Measurements from ENCODE around the gene KLHL17.
"Not testable (repeated sequence)": the region's sequence is repeated elsewhere in the genome, so short reads cannot be mapped to it uniquely, and the experiment has no call there.

Gene KLHL17

DNA sequence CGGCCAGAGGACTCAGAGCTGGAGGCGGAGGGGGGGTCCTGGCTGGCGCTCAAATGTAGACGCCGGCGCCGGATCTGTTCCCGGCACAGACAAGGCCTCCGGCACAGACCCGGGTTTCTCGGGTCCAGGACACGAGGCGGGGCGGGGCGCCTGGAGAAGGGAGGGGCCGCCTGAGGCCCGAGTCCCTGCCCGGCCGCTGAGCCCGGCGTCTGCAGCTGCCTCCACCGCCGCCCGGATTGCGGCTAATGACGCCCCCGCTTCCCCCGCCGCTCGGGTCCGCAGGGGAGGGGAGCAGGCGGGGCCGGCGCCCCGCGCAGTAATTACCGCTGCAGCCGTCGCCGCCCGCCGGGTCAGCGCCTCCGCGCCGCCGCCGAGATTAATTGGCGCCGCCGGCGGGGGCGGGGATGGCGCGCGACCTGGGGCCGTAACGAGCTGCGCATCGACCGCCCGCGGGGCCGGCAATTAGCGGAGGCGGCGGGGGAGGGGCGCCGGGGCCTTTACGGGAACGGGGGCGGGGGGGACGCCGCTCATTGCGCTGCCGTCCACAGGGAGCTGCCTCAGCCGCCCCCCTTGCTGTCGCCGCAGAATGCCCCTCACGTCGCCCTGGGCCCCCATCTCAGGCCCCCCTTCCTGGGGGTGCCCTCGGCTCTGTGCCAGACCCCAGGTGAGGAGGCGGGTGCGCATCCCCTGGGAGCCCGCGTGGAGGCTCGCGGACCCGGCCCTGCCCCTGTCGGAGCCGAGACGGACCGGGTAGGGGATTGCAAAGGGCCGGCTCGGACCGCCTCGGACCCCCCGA, 18.6 kb upstream of the KLHL17 start:
- Histone ChIP-seq H3K4me1 (ENCODE audit: control insufficient read depth, insufficient read depth, low read length) (peaks cover 36% of the 10 kb centered on the region), H3K27me3 (ENCODE audit: control insufficient read depth, insufficient read depth, low read length) (peaks cover 52% of the 10 kb centered on the region), H3K36me3 (ENCODE audit: control insufficient read depth, insufficient read depth, low read length) (no peaks in the 10 kb centered on the region), H3K9me3 (ENCODE audit: control insufficient read depth, low read length) (no peaks in the 10 kb centered on the region), H3K4me3 (ENCODE audit: low read length) (no peak overlapping the region), H3K9ac (ENCODE audit: low read length) (no peak overlapping the region)

DNA sequence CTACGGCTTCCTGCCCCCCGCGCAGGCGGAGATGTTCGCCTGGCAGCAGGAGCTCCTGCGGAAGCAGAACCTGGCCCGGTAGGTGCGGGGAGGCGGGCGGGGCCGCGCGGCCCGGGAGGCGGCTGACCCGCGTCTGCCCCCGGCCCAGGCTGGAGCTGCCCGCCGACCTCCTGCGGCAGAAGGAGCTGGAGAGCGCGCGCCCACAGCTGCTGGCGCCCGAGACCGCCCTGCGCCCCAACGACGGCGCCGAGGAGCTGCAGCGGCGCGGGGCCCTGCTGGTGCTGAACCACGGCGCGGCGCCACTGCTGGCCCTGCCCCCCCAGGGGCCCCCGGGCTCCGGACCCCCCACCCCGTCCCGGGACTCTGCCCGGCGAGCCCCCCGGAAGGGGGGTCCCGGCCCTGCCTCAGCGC, 18.0 kb upstream of the KLHL17 start:
- H3K4me3 ChIP-seq (ENCODE audit: low read length) = no peak overlapping the region
- H3K27me3 ChIP-seq (ENCODE audit: control insufficient read depth, insufficient read depth, low read length) = peaks cover 49% of the 10 kb centered on the region
- no peak overlapping the region for H3K9ac ChIP-seq (ENCODE audit: low read length)
- peaks cover 5% of the 10 kb centered on the region for H3K36me3 ChIP-seq (ENCODE audit: control insufficient read depth, insufficient read depth, low read length)
- peaks cover 36% of the 10 kb centered on the region for H3K4me1 ChIP-seq (ENCODE audit: control insufficient read depth, insufficient read depth, low read length)
- no peaks in the 10 kb centered on the region for H3K9me3 ChIP-seq (ENCODE audit: control insufficient read depth, low read length)

- H3K36me3 ChIP-seq (ENCODE audit: control insufficient read depth, insufficient read depth, low read length) = peaks cover 11% of the 10 kb centered on the region
- no peaks in the 10 kb centered on the region for H3K9me3 ChIP-seq (ENCODE audit: control insufficient read depth, low read length)
- H3K4me3 ChIP-seq (ENCODE audit: low read length) = no peak overlapping the region
- H3K9ac ChIP-seq (ENCODE audit: low read length) = no peak overlapping the region
- H3K4me1 ChIP-seq (ENCODE audit: control insufficient read depth, insufficient read depth, low read length) = peaks cover 33% of the 10 kb centered on the region
- H3K27me3 ChIP-seq (ENCODE audit: control insufficient read depth, insufficient read depth, low read length) = peaks cover 46% of the 10 kb centered on the region
Observed at GRCh38 chr1:942864-943533, 17.4 kb upstream of the KLHL17 start.

DNA sequence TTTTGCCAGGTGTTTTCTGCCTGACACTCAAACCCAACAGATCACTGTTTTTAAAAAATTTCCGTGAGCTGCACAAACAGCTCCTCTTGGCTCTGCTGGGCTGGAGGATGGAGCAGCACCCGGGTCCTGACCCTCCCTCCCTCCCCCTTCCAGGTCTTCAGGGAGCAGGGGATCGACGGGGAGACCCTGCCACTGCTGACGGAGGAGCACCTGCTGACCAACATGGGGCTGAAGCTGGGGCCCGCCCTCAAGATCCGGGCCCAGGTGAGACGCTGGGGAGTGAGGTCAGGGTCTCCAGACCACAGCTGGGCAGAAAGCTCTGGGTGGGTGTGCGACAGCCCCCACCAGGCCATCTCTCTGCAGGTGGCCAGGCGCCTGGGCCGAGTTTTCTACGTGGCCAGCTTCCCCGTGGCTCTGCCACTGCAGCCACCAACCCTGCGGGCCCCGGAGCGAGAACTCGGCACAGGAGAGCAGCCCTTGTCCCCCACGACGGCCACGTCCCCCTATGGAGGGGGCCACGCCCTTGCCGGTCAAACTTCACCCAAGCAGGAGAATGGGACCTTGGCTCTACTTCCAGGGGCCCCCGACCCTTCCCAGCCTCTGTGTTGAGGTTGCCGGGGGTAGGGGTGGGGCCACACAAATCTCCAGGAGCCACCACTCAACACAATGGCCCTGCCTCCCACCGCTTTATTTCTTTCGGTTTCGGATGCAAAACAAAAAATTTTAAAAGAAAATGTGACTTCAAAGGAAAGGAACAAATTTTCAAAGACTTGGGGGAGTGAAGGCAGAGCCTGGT, 16.6 kb upstream of the KLHL17 start:
- H3K4me1 ChIP-seq (ENCODE audit: control insufficient read depth, insufficient read depth, low read length) = peaks cover 33% of the 10 kb centered on the region
- no peak overlapping the region for H3K9ac ChIP-seq (ENCODE audit: low read length)
- no peaks in the 10 kb centered on the region for H3K9me3 ChIP-seq (ENCODE audit: control insufficient read depth, low read length)
- H3K27me3 ChIP-seq (ENCODE audit: control insufficient read depth, insufficient read depth, low read length) = peaks cover 44% of the 10 kb centered on the region
- peaks cover 11% of the 10 kb centered on the region for H3K36me3 ChIP-seq (ENCODE audit: control insufficient read depth, insufficient read depth, low read length)
- no peak overlapping the region for H3K4me3 ChIP-seq (ENCODE audit: low read length)

GRCh38 chr1:944341-945325, 15.8 kb upstream of the KLHL17 start:
- peaks cover 11% of the 10 kb centered on the region for H3K36me3 ChIP-seq (ENCODE audit: control insufficient read depth, insufficient read depth, low read length)
- H3K4me3 ChIP-seq (ENCODE audit: low read length) = no peak overlapping the region
- no peaks in the 10 kb centered on the region for H3K9me3 ChIP-seq (ENCODE audit: control insufficient read depth, low read length)
- H3K4me1 ChIP-seq (ENCODE audit: control insufficient read depth, insufficient read depth, low read length) = peaks cover 29% of the 10 kb centered on the region
- peaks cover 35% of the 10 kb centered on the region for H3K27me3 ChIP-seq (ENCODE audit: control insufficient read depth, insufficient read depth, low read length)
- H3K9ac ChIP-seq (ENCODE audit: low read length) = no peak overlapping the region

- Histone ChIP-seq H3K4me3 (ENCODE audit: low read length) (no peak overlapping the region), H3K4me1 (ENCODE audit: control insufficient read depth, insufficient read depth, low read length) (peaks cover 20% of the 10 kb centered on the region), H3K27me3 (ENCODE audit: control insufficient read depth, insufficient read depth, low read length) (peaks cover 25% of the 10 kb centered on the region), H3K9me3 (ENCODE audit: control insufficient read depth, low read length) (no peaks in the 10 kb centered on the region), H3K9ac (ENCODE audit: low read length) (no peak overlapping the region), H3K36me3 (ENCODE audit: control insufficient read depth, insufficient read depth, low read length) (peaks cover 14% of the 10 kb centered on the region)
Observed at GRCh38 chr1:945688-946556, 14.5 kb upstream of the KLHL17 start.

DNA sequence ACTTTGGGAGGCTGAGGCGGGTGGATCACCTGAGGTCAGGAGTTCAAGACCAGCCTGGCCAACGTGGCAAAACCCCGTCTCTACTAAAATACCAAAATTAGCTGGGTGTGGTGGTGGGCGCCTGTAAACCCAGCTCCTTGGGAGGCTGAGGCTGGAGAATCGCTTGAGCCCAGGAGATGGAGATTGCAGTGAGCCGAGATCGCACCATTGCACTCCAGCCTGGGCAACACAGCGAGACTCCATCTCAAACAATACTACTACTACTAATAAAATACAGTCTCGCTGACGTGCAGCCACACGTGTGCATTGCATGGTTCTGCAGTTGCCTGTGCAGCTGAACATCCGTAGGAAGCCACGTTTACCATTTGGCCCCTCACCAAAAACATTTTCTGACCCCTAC, 13.6 kb upstream of the KLHL17 start:
- H3K9me3 ChIP-seq (ENCODE audit: control insufficient read depth, low read length); H3K9ac ChIP-seq (ENCODE audit: low read length); H3K4me3 ChIP-seq (ENCODE audit: low read length): not testable (repeated sequence)
- H3K4me1 ChIP-seq (ENCODE audit: control insufficient read depth, insufficient read depth, low read length) = peaks cover 14% of the 10 kb centered on the region
- peaks cover 16% of the 10 kb centered on the region for H3K27me3 ChIP-seq (ENCODE audit: control insufficient read depth, insufficient read depth, low read length)
- H3K36me3 ChIP-seq (ENCODE audit: control insufficient read depth, insufficient read depth, low read length) = peaks cover 14% of the 10 kb centered on the region

DNA sequence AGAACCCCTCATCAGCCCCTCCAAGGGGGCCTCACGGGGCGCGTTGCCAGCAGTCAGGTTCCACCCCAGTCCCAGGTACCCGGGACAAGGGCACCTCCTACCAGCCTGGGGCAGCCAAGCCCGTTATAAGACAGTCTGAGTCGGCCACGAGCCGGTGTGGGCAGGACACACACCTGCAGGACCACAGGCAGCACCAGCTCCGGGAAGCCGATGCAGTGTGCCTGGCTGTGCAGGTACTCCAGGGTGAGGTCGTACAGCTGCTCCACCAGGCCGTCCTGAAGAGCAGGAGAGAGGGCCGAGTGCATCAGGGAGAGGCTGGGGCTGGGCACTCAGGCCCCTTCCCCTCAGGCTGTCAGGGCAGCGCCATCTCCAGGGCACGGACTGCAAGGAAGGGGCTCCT, 12.4 kb upstream of the KLHL17 start:
- H3K9me3 ChIP-seq (ENCODE audit: control insufficient read depth, low read length) = no peaks in the 10 kb centered on the region
- H3K36me3 ChIP-seq (ENCODE audit: control insufficient read depth, insufficient read depth, low read length) = peaks cover 14% of the 10 kb centered on the region
- H3K27me3 ChIP-seq (ENCODE audit: control insufficient read depth, insufficient read depth, low read length) = peaks cover 5% of the 10 kb centered on the region
- peaks cover 6% of the 10 kb centered on the region for H3K4me1 ChIP-seq (ENCODE audit: control insufficient read depth, insufficient read depth, low read length)
- H3K4me3 ChIP-seq (ENCODE audit: low read length) = no peak overlapping the region
- no peak overlapping the region for H3K9ac ChIP-seq (ENCODE audit: low read length)

GRCh38 chr1:950268-950667, 10.1 kb upstream of the KLHL17 start:
- Histone ChIP-seq H3K4me3 (ENCODE audit: low read length) (no peak overlapping the region), H3K4me1 (ENCODE audit: control insufficient read depth, insufficient read depth, low read length) (no peaks in the 10 kb centered on the region), H3K27me3 (ENCODE audit: control insufficient read depth, insufficient read depth, low read length) (no peaks in the 10 kb centered on the region), H3K9me3 (ENCODE audit: control insufficient read depth, low read length) (no peaks in the 10 kb centered on the region), H3K36me3 (ENCODE audit: control insufficient read depth, insufficient read depth, low read length) (peaks cover 14% of the 10 kb centered on the region), H3K9ac (ENCODE audit: low read length) (no peak overlapping the region)

- no peaks in the 10 kb centered on the region for H3K27me3 ChIP-seq (ENCODE audit: control insufficient read depth, insufficient read depth, low read length)
- no peaks in the 10 kb centered on the region for H3K9me3 ChIP-seq (ENCODE audit: control insufficient read depth, low read length)
- H3K9ac ChIP-seq (ENCODE audit: low read length) = no peak overlapping the region
- peaks cover 19% of the 10 kb centered on the region for H3K36me3 ChIP-seq (ENCODE audit: control insufficient read depth, insufficient read depth, low read length)
- H3K4me3 ChIP-seq (ENCODE audit: low read length) = no peak overlapping the region
- no peaks in the 10 kb centered on the region for H3K4me1 ChIP-seq (ENCODE audit: control insufficient read depth, insufficient read depth, low read length)
Observed at GRCh38 chr1:950881-951280, 9.5 kb upstream of the KLHL17 start.
